Endothelial cell (in vitro differentiated cells): ENCODE data around the gene RERG. TPM values are rescaled to one million over a fixed set of nuclear protein-coding genes. Genes with fewer than 3 reads are reported as not detected.

Source experiments
- DNase-seq: peaks from one replicate; pipeline ENCODE4 v3.0.0; 2021; ENCODE audit warnings: low spot score
- H3K27ac Mint-ChIP-seq: one replicate; pipeline ENCODE4 v1.8.0; 2021; ENCODE audit warnings: mixed read lengths, inconsistent platforms; ENCODE audit not compliant: unreplicated experiment
- H3K27me3 Mint-ChIP-seq: one replicate; pipeline ENCODE4 v1.8.0; 2021; ENCODE audit warnings: mild to moderate bottlenecking, moderate library complexity, mixed read lengths, inconsistent platforms; ENCODE audit not compliant: unreplicated experiment
- H3K36me3 Mint-ChIP-seq: one replicate; pipeline ENCODE4 v1.8.0; 2021; ENCODE audit warnings: mild to moderate bottlenecking, low read depth, mixed read lengths, inconsistent platforms; ENCODE audit not compliant: unreplicated experiment
- H3K4me1 Mint-ChIP-seq: one replicate; pipeline ENCODE4 v1.8.0; 2021; ENCODE audit warnings: mild to moderate bottlenecking, mixed read lengths, inconsistent platforms; ENCODE audit not compliant: unreplicated experiment
- H3K4me3 Mint-ChIP-seq: one replicate; pipeline ENCODE4 v1.8.0; 2021; ENCODE audit warnings: mild to moderate bottlenecking, mixed read lengths, inconsistent platforms; ENCODE audit not compliant: unreplicated experiment
- H3K9me3 Mint-ChIP-seq: one replicate; pipeline ENCODE4 v1.8.0; 2021; ENCODE audit warnings: mixed read lengths, inconsistent platforms; ENCODE audit not compliant: unreplicated experiment
- CTCF ChIP-seq: fragments of 200-600 bp; sonication (generic); IDR thresholded peaks from one replicate; pipeline ENCODE4 v1.5.0; 2021; ENCODE audit warnings: antibody characterized with exemption; ENCODE audit not compliant: unreplicated experiment
- total RNA-seq: library from RNA; stranded (reverse); fragmentation: NEBNext Ultra II Directional; extraction: Animal tissue kit (Norgen Biotek cat#: 25700); gene quantifications from one replicate; pipeline ENCODE4 v1.2.1, GENCODE V29; 2021; ENCODE audit not compliant: unreplicated experiment

The RERG gene
- total RNA-seq, 1 donor from 2014 or later = 2.5 TPM

- H3K27me3 Mint-ChIP-seq = no peaks in the 10 kb centered on the region
- no peak overlapping the region for H3K27ac Mint-ChIP-seq
- H3K9me3 Mint-ChIP-seq = no peaks in the 10 kb centered on the region
- no peak for TF ChIP-seq CTCF
- H3K4me1 Mint-ChIP-seq = no peaks in the 10 kb centered on the region
- no peak for DNase-seq
- no peaks in the 10 kb centered on the region for H3K36me3 Mint-ChIP-seq
- H3K4me3 Mint-ChIP-seq = no peak overlapping the region
Observed at GRCh38 chr12:15184484-15184883, 36.7 kb downstream of the RERG start.

GRCh38 chr12:15183821-15184220 lies 37.4 kb downstream of the RERG start:
- no peak for DNase-seq
- no peaks in the 10 kb centered on the region for H3K4me1 Mint-ChIP-seq
- no peak for TF ChIP-seq CTCF
- no peak overlapping the region for H3K4me3 Mint-ChIP-seq
- H3K9me3 Mint-ChIP-seq = no peaks in the 10 kb centered on the region
- no peak overlapping the region for H3K27ac Mint-ChIP-seq
- no peaks in the 10 kb centered on the region for H3K36me3 Mint-ChIP-seq
- H3K27me3 Mint-ChIP-seq = no peaks in the 10 kb centered on the region

- no peaks in the 10 kb centered on the region for H3K27me3 Mint-ChIP-seq
- no peak overlapping the region for H3K27ac Mint-ChIP-seq
- no peak for TF ChIP-seq CTCF
- H3K4me1 Mint-ChIP-seq = no peaks in the 10 kb centered on the region
- H3K9me3 Mint-ChIP-seq = no peaks in the 10 kb centered on the region
- no peak overlapping the region for H3K4me3 Mint-ChIP-seq
- no peaks in the 10 kb centered on the region for H3K36me3 Mint-ChIP-seq
- DNase-seq = no peak
Observed at GRCh38 chr12:15181017-15181683, 40.1 kb downstream of the RERG start.

GRCh38 chr12:15180325-15180724 lies 40.9 kb downstream of the RERG start:
- no peaks in the 10 kb centered on the region for H3K9me3 Mint-ChIP-seq
- no peak for TF ChIP-seq CTCF
- no peak overlapping the region for H3K27ac Mint-ChIP-seq
- H3K27me3 Mint-ChIP-seq = no peaks in the 10 kb centered on the region
- H3K36me3 Mint-ChIP-seq = no peaks in the 10 kb centered on the region
- no peak for DNase-seq
- no peak overlapping the region for H3K4me3 Mint-ChIP-seq
- peaks cover 4% of the 10 kb centered on the region for H3K4me1 Mint-ChIP-seq

GRCh38 chr12:15179672-15180071 lies 41.5 kb downstream of the RERG start:
- Mint-ChIP-seq H3K4me1 (peaks cover 6% of the 10 kb centered on the region), H3K27ac (no peak overlapping the region)
- DNase-seq = no peak

More at GRCh38 chr12:15179672-15180071, 41.5 kb downstream of the RERG start:
- Mint-ChIP-seq H3K9me3 (no peaks in the 10 kb centered on the region), H3K4me3 (no peak overlapping the region), H3K36me3 (no peaks in the 10 kb centered on the region), H3K27me3 (no peaks in the 10 kb centered on the region)
- TF ChIP-seq CTCF = no peak
